ENCODE measurements around the gene TUBA4A.

Gene TUBA4A

DNA sequence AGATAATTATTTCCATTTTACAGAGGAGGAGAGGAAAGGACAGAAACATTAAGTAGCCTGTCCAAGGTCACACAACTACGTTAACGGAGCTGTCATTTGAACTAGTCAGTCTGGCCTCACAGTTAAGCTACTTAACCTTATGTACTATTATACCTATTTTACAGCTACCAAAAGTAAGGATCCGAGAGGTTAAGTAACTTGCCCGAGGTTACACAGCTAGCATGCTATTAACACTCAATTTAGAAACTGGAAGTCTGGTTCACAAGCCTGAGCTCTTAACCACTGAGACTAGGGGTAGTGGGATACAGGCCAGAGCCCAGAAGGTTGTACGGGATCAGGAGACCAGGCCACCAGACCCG is 8.9 kb downstream of the TUBA4A start:
- no peak for DNase-seq (ENCODE audit: low spot score)
- FAIRE-seq = no peak

DNA sequence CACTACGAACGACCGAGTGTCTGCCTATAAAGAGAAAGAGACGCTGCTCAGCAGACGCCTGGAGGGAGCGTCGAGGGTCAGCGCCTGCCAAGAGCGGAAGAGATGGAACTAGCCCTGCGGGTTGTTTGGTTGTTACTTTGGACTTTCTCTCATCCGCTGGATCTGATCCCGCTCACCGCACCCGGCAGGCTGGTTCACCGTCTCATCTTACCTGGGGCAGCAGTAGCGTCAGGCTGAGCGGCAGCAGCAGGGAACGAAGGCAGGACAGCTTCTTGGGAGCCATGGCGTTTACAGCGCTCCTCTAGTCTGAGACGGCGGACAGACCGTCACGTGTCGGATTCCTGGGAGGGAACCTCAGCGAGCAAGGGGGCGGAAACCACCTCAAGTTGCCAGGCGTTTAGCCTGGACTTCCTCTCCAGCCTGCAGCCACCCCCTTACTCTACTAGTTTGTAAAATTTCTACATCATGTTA is 10.4 kb downstream of the TUBA4A start:
- FAIRE-seq = no peak
- no peak for DNase-seq (ENCODE audit: low spot score)

DNA sequence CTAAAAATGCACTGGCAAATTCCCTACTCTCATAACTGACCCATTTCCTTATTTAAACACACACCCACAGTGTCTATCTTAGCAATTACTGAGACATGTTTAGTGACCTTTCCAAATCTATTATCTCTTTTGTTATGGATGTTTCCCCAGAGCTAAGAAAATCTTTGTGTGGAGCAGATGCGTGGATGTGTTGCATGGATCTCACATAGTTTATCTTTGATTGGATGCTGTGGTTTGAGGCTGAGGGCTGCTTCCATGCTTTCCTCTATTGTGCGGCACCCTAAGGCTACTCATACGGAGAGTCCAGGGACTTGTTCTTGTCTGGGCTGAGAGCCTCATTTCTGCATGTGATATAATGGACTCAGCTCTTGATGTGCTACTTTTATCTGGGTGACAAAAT is 19.4 kb downstream of the TUBA4A start:
- DNase-seq (ENCODE audit: low spot score) = no peak
- no peak for FAIRE-seq

DNA sequence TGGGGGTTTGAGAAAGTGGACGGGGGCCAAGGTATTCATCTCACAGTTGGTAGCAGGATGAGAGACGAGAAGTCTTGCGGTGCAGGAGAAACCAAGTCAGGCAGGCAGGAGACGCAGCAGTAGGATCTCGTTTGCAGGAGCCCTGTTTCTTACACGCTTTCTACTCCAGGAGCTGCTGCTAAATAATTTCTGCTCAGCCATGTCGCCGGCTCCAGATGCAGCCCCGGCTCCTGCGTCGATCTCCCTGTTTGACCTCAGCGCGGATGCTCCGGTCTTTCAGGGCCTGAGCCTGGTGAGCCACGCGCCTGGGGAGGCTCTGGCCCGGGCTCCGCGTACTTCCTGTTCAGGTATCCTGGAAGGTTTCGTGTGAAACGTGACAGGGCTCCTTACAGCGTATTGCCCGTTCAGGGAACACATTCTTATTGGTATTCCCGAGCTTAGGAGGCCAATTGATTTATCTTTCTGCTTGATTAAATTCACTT is 23.6 kb downstream of the TUBA4A start:
- peak; percentile 46 for DNase-seq (ENCODE audit: low spot score)
- FAIRE-seq = no peak

DNA sequence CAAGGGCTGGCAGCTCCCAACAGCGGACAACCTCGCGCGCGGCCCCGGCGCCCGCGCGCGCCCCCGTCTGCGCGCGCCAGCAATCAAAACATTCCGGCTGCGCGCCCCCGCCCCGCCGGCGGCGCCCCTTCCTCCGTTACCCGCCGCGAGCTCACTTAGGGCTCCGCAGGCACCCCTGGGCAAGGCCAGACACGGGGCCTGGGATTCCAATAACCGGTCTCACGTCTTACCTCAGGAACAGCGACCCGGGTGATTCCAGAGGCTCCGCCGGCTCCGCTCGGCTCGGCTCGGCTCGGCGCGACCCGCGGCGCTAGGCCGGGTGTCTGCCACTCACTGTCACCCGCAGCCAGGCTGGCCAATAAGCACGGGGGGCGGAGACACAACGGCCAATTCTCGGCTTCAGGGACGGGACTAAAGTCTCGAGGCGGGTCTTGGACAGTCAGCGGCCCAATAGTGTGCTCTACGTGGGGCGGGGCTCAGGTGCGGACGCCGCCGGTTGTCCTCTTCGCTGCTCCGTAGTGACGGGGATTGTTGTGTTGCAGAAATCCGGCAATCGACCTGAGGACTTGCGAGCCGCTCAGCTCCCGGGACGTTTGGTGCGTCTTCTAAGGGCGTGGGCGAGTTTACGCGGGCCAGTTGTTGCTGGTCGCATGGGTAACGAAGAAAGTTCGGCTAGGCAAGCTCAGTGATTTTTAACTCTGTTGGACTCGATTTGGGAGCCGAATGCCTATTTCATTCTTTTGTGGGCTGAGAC is 24.2 kb downstream of the TUBA4A start, which contains the start of the genes ANKZF1 and ATG9A:
TSS of gene ANKZF1 (plus strand) at position 502 of the 754 bp plus-strand sequence. CDS start 452 bp downstream, outside the sequence.
TSS of gene ATG9A (minus strand) at position 332 of the 754 bp plus-strand sequence. CDS start 1,612 bp downstream, outside the sequence.
- peak; percentile 97 for DNase-seq (ENCODE audit: low spot score)
- FAIRE-seq = peak; percentile 88

DNA sequence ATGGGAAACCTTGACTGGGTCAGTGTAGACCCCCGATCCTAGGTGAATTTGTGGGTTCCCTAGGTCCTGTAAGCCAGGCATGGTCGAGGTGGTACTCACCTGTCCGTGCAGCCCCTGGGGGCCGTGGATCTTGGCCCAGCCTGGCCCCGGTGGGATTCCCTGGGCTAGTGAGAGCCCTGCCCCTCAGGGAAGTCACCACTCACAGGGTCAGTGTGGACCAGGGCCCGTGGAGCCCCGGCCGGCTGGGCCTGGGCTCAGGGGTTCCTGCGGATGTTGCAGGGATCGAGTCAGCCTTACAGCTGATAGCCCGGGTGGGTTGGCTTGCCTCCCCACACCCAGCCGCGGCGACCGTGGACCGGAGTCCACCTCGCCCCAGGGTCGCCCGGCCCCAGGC is 24.8 kb downstream of the TUBA4A start:
- FAIRE-seq (no peak), DNase-seq (ENCODE audit: low spot score) (no peak)

DNA sequence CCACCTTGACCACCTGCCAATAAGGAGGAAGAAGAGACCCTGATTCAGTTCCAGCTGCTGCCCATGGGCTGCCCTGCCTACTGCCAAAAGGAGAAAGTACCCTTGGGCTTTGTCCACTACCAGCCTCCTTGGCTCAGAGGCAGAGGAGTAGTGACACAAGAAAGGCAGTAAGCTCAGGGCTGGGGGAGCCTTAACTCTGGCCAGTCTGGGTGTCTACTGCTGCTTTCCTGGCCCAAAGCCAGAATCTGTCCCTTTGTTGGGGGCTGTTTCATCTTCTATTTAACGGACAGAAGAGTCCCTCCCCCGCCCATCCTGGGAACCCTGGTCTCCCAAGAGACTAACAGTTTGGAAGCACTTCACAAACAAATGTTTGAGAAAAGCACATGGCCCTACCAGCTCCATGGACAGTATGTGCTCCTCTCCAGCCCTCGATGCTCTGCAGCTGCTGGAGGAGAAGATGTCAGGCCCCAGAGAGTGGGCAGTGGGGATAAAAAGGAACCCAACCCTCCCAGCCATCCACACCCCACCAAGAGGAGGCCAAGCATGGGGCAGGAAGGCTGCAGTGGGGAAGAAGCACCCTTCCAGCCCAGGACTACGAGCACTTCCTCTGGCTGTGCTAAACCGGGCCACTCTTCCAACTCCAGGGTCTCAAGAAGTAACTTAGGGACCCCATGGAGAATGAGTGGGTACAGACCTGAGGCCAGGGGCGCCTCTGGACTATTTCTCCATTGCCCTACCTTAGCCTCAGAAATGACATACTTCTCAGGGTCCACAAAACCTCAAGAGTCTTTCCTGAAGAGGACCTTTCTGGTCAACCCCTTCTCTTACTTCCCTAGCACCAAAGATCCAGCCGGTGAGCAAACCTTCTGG is 25.4 kb downstream of the TUBA4A start:
- no peak for DNase-seq (ENCODE audit: low spot score)
- FAIRE-seq = no peak

DNA sequence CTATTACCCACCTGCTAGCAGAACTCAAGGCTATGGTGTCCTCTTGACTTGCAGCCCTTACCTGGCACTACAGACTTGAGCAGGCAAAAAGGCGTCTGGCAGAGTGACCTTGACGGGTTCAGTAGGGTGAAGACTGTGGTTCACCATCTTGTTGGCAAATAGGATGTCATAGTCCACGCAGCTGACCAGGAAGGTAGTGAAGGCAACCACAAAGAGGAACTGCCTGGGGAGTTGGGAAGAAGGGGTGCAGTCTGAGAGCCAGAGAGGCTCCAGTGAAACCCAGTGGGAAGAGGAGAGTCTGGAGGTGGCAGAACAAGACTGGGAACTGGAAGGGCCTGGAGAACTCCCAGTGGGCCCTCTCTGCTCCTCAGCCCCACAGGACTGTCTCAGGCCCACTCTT is 28.4 kb downstream of the TUBA4A start:
- DNase-seq (ENCODE audit: low spot score) (no peak), FAIRE-seq (no peak)

DNA sequence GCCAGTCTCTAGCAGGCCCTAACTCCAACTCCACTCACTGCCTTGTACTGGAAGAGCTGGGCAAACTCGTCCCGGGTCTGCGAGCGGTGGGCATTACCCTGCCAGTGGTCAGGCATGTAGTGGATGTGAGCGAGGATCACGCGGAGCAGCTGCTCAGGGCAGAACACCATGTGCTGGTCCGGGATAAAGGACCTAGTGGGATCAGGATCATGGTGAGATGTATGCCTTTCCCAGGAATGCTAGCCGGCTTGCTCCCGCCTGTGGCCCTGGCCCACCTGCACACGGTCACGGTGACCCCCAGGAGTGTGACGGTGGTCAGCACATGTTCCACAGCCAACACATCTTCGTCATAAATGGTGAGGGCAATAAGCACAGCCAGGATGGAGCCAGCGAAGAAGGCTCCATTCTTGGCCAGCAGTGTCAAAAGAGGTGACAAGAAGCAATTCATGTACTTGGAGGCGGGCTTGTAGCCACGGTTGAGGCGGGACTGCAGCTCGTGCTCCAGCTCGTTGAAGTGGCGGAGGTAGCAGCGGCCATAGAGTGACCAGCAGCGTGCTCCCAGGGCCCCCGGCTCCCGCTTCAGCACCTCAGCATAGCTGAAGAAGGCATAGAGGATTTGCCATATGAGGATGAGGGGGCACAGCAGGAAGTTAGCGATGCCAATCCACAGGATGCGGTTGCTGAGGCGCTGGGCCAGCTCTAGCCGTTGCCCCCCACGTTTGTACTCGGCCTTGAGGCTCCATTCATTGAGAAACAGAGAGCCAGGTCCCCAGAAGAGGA is 29.7 kb downstream of the TUBA4A start:
- DNase-seq (ENCODE audit: low spot score) = no peak
- no peak for FAIRE-seq

DNA sequence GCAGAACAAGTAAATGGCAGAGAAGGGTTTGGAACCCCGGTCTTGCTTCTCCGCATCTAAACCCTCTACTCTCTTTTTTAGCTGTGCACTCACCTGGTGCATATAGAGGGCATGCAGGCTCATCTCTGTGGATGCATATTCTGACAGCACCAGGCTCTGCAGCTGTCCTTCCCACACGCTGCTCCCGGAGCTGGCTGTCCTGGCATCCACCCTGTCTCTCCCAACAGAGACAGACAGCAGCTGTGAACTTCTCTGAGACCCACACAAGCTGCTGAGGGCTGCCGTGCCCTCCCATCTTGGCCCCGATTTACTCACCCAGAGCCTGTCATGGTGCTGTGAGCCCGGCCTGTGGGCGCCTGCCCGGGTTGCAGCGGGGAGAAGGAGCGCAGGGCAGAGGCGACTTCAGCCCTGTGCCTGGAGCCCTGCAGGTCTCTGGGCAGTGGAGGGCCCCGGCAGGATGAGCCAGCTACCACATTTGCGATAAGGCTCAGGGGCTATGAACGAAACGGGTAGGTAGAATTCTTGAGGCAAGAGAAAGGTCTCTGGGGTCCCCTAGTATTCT is 31.7 kb downstream of the TUBA4A start:
- DNase-seq (ENCODE audit: low spot score) (no peak), FAIRE-seq (no peak)

DNA sequence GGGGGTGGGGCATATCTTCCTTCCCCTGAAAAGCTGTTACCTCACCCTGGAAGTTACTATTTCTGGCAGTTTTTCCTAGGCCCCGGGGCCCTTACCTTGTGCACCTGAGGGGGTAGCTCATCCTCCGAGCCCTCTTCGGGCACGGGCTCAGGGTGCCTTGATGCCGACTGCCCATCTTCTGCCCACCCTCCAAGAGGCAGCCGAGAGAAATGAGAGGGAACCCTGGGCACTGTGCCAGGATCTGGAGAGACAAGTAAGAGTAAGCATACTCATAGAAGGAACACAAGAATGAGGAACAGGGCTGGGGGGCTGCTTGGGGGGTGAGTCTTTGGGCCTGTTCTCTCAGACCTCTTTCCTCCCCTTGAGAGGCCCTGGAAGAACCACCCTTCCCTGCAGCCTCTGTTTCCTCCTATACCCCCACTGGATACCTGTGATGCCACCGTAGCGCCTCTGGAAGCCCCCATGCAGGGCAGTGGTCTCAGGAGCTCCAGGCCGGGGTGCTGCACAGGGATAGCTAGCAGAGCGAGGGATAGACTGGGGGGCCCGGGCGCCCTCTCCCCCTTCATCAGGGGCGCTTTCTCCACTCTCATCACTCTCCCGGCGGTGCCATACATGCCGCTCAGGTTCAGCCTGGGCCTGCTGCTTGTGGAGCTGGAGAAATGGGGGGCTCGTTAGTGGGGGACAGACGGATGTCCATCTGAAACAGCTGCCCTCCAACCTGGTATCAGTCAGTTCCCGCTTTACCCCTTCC is 32.9 kb downstream of the TUBA4A start:
- DNase-seq (ENCODE audit: low spot score) = no peak
- FAIRE-seq = no peak

DNA sequence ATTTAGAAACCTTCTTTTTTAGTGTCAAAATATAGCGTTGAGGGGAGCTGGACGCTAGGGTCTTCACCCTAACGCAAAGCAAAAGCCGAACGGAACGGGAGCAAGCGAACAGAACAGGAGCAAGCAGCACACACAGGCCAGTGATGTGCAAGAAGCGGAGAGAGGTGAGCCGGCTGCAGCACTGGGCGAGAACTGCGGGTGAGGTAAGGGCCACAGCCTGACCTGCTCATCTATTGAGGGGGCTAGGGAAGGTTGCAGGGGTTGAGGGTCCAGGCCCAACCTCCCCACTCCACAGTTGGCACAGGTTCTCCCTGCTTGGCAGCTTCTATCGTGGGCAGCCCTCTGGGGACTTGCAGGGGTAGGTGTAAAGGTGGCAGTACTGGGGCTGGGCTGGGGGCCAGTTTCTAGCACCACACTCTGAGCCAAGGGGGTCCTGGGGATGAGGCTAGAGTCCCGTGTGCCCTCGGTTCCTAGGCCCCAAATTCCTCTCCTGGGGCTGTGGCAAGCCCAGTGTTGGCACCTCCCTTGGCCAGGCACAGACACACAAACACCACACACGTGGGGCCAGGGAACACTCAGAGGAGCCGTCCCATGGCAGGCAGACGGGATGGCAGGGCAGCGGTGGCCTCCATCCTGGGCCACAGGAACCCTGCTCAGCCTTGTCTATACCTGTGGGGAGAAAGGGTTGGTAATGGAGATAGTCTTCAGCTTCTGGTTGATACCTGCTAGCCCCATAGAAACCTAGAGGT is 33.8 kb downstream of the TUBA4A start:
- FAIRE-seq (no peak), DNase-seq (ENCODE audit: low spot score) (no peak)

DNA sequence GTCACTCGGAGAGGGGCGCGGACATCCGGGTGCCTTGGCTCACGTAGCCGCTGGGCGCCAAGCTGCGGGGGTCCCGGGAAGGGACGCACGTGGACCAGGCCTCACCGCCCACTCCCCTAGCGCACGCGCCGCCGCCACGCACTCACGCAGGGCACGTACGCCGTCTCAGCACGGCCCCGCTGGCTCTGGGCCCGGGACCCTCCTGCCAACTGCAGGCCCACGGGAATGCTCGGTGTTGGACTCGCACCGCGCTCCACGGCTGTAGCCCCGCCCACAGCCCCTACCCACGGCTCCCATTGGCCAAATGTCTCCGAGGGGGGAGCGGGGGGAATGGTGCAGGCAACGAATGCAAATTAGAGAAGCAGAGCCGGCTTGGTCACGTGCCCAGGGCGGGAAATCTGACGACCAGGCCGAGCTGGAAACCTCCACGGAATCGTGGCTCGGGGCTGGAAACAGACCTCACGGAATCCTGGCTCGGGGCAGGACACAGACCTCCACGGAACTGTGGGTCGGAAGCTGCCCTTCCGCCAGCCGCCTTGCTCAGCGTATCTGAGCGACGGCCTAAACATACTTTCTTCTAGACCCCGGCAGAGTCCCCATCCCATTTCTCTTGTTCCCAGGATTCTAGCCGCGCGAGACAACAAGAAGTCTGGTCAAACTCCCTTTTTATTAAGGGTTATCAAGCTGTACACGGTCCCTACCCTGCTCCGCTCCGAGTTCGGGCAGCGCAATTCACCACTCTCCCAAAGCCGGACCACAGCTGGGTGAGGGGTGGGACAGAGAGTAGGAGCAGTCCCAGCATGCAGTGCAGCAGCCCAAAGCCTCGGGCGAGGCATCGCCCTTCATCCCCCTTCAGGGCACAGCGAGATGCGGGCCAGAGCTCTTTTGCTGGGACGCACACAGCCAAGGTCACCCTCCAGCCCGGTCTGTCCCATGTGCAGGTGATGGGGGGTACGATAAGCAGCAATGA is 34.7 kb downstream of the TUBA4A start, which contains the start of gene ABCB6:
TSS of gene ABCB6 (minus strand) at position 227 of the 970 bp plus-strand sequence. CDS start 285 bp downstream, outside the sequence.
- DNase-seq (ENCODE audit: low spot score) (peak; percentile 46), FAIRE-seq (no peak)

DNA sequence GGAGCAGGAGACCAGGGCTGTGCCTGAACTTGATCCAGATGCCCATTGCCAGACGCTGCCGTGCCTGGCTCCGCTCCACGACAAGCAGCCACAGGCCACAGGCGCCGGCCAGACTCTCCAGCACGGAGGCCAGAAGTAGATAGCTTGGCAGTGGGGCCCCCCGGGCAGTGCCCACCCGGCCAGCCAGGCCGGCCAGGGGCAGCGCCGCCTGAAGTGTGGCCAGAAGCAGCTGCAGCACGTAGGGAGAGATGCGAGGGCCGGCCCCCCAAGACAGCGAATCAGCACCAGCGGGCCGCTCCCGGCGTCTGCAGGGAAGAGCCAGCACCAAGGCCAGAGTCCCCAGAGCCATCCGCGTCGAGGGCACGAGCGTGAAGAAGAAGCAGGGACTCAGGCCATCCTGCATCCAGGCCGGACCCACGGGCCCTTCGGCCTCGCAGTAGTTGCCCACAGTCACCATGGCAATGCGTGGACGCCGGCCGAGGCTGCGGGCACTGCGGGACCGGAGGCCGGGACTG is 35.4 kb downstream of the TUBA4A start:
- DNase-seq (ENCODE audit: low spot score) (peak; percentile 57), FAIRE-seq (no peak)

DNA sequence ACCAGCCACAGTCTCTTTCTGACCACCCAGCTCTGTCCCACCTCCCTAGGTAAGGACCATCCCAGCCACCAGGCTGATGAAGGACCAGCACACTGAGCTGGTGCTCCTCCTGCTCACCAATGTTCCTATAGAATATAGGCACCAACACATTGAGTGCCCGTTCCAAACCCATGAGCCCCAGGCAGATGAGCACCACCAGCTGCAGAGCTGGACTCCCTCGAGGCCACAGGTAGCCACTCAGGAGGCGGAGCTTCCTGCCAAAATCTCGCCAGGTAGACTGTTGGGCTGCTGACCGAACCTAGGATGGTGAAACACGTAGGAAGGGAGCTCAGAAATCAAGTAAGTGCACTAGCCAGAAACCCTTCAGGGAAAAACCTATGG is 37.2 kb downstream of the TUBA4A start:
- FAIRE-seq (no peak), DNase-seq (ENCODE audit: low spot score) (no peak)

DNA sequence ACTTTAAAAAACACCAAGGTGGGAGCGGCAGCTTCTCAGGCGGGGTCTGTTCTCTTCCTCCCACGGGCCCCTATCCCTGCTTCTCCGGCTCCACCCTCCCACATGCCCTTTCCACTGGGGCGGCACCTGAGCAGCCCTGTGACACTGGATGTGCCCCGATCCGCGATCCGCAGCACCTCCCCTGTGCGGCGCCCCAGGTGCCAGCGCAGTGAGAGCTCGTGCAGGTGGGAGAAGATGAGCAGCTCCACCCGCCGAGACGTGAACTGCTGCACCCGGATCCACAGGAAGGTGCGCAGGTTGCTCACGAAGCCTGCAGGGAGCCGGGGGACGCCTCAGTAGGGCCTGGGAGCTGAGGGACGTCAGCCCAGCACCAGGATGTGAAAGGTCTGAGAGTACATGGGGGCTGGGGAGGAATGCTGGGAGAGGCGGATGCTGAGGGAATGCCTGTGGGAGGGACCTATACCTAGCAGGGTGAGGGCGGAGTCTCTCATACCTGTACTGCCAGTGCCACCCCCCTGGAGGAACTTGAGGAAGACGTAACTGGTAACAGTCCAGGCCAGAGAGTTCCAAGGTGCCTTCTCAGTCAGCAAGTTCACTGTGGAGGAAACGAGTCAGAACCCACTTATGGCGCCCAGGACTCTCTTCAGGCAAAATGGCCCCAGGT is 37.7 kb downstream of the TUBA4A start:
- no peak for DNase-seq (ENCODE audit: low spot score)
- FAIRE-seq = no peak

DNA sequence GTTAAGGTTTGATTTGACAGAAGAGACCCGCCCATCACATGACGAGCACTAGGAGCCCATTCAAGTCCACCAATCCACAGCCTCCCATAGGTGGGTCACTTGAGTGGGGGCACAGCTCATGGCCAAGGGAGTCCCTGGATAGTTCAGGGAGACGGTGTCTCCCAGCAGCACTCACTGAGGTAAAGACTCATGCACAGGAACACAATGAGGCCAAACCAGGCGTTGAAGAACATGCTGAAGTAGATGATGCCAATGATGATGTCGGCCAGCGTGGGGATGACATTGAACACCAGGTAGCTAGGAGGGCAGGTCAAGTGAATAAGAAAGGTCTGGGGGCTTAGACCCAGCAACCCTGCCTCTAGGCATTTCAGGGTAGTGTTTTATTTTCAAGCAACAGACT is 38.9 kb downstream of the TUBA4A start:
- no peak for FAIRE-seq
- no peak for DNase-seq (ENCODE audit: low spot score)

DNA sequence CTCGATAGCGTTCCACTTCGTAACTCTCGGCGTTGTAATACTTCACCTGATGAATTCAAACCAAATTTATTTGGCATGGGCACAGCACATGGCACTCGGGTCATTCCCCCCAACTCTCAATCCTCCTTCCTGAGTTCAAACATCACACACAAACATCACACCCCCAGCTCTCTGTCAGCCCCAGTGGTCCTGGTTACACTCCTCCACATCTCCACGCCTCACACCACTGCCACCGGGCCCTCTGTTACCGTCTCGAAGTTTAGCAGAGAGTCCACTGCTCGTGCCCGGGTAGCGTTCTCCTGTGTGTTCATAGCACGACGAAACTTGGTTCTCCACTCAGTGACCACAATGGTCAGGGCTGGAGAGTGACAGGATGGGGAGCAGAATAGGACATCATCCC is 39.6 kb downstream of the TUBA4A start:
- no peak for DNase-seq (ENCODE audit: low spot score)
- FAIRE-seq = no peak
